ENCODE data around the gene IMPACT. TPM values are rescaled to one million over a fixed set of nuclear protein-coding genes. Genes with fewer than 3 reads are reported as not detected.

The IMPACT gene
- total RNA-seq, 1 donor from 2014 or later = 19.8 TPM

DNA sequence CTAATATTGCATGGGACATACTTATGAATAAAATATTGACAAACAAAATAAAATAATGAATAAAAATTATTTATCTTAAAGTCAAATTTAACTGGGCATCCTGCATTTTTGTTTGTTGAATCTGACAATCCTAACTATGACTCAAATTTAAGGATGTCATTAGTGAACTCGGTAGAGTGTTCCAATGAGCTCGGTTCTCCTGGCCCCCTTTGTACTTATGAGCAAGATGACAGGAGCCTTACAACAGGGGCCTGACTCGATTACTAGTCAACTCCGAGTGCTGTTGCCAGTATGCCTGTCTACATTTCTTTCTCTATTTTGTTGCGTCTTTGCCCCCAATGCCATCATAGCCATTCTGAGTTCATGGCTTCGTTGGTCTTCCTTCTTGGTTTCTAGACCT is 74.3 kb downstream of the IMPACT start:
- no peak for DNase-seq (ENCODE audit: missing footprints)
- no peak for ATAC-seq
- intact Hi-C loops (cut with DNase I) = no loop called here

DNA sequence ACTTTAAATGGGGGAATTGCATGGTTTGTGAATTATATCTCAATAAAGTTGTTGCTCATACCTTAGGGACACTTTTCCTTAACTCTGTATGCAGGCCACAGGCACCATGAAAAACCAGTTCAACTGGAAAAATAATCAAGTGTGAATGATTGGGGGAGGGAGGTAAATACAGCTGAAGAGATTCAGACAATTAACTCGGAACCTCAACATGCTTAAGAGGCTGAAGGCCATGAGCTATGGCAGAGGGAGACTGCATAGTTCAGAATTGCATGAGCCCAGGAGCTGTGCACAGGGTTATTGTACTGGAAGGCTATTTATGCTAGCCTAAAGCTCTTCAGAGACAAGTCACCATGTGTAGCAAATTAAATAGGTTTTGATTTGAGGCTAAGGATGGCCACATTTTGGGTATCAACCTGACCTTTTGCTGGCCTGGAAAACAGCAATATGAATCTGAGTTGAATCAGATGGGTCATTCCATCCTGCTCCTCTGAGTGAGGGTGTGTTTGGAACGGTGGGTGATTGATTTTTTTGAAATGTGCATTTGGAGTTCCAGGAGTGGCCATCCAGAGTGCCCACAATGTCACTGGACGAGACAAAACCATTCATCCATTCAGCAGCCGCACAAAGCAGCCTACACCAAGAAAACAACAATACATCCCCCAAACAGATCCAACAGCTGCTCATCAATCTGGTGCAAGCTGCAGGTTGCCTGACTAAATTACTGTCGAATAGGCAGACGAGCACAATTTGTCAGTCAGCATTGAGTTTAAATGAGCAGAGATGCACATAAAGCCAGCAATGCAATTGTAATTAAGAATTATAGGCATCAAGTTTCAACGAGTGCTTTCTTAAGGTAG is 76.4 kb downstream of the IMPACT start:
- intact Hi-C loops (cut with DNase I) = no loop called here
- DNase-seq (ENCODE audit: missing footprints) = no peak
- no peak for ATAC-seq

Other genes starting within 250 kb of the IMPACT start
- 78.9 TPM for gene OSBPL1A, start 28.8 kb upstream of the IMPACT start, total RNA-seq
- 0.19 TPM for gene HRH4, start 34.0 kb downstream of the IMPACT start, total RNA-seq

Data from Right ventricle myocardium inferior (tissue), 1 donor.